CD14-positive monocyte (primary cell): ENCODE results near the gene RAB1B. TPM values are rescaled to one million over a fixed set of nuclear protein-coding genes. Genes with fewer than 3 reads are reported as not detected.
A peak's percentile ranks its signal among the peaks of the same experiment; 100 is the strongest.
"Not testable (repeated sequence)": the region's sequence is repeated elsewhere in the genome, so short reads cannot be mapped to it uniquely, and the experiment has no call there.

ENCODE experiments used
- DNase-seq, 3 donors: peaks; one replicate each; pipeline ENCODE4 v3.0.0-alpha.2; 2011 to 2022
- H2AFZ ChIP-seq: 2 replicates; pipeline ENCODE4 v1.6.0; 2012; ENCODE audit warnings: mild to moderate bottlenecking, low read depth, low read length, inconsistent platforms; ENCODE audit not compliant: insufficient read depth, poor library complexity, severe bottlenecking
- H3K27ac ChIP-seq, 2 donors: 1 replicate in 1 of 2; 2 replicates in 1 of 2; pipeline ENCODE4 v1.5.1; 2012 to 2013; ENCODE audit warnings: low read length in 2 of 2, control low read depth in 1 of 2, inconsistent platforms in 1 of 2, low read depth in 1 of 2, mild to moderate bottlenecking in 1 of 2
- H3K27me3 ChIP-seq, 2 donors: one replicate each; pipeline versions ENCODE4 v1.6.0 to v1.6.1; 2011 to 2013; ENCODE audit warnings: low read length in 2 of 2; ENCODE audit not compliant: control insufficient read depth in 2 of 2, insufficient read depth in 2 of 2
- H3K36me3 ChIP-seq, 2 donors: replicated peaks in 1 of 2; 1 replicate in 1 of 2; 2 replicates in 1 of 2; pipeline versions ENCODE4 v1.5.1 to v1.6.1; 2012 to 2013; ENCODE audit warnings: low read length in 2 of 2, control low read depth in 1 of 2, inconsistent platforms in 1 of 2, mild to moderate bottlenecking in 1 of 2; ENCODE audit not compliant: insufficient read depth in 2 of 2, control insufficient read depth in 1 of 2
- H3K4me1 ChIP-seq, 2 donors: 1 replicate in 1 of 2; 2 replicates in 1 of 2; pipeline versions ENCODE4 v1.5.1 to v1.6.1; 2012 to 2013; ENCODE audit warnings: low read length in 2 of 2, control low read depth in 1 of 2, inconsistent platforms in 1 of 2, mild to moderate bottlenecking in 1 of 2, moderate library complexity in 1 of 2; ENCODE audit not compliant: insufficient read depth in 2 of 2, control insufficient read depth in 1 of 2
- H3K4me2 ChIP-seq: replicated peaks from 2 replicates; pipeline ENCODE3; 2012; ENCODE audit warnings: low read length, moderate library complexity, mild to moderate bottlenecking; ENCODE audit not compliant: poor library complexity, severe bottlenecking; ENCODE audit errors: extremely low read depth
- H3K4me3 ChIP-seq, 3 experiments: fragments of 200-600 bp in 1 of 3; sonication (generic) in 1 of 3; replicated peaks in 1 of 3; 1 replicate in 2 of 3; 2 replicates in 1 of 3; pipeline ENCODE4 v1.5.1; 2011 to 2013; ENCODE audit warnings: low read length in 3 of 3, mild to moderate bottlenecking in 3 of 3, control low read depth in 2 of 3, low read depth in 2 of 3, inconsistent platforms in 1 of 3, moderate library complexity in 1 of 3
- H3K79me2 ChIP-seq: 2 replicates; pipeline ENCODE4 v1.6.0; 2012; ENCODE audit warnings: mild to moderate bottlenecking, control low read depth, inconsistent platforms, low read length, moderate library complexity; ENCODE audit not compliant: insufficient read depth
- H3K9ac ChIP-seq: 2 replicates; pipeline ENCODE4 v1.6.0; 2017; ENCODE audit warnings: low read length, mild to moderate bottlenecking; ENCODE audit not compliant: insufficient read depth, poor library complexity, severe bottlenecking
- H3K9me3 ChIP-seq, 2 donors: replicated peaks in 1 of 2; 1 replicate in 1 of 2; 2 replicates in 1 of 2; pipeline versions ENCODE4 v1.5.1 to v1.6.1; 2012 to 2013; ENCODE audit warnings: low read length in 2 of 2, control low read depth in 1 of 2; ENCODE audit not compliant: control insufficient read depth in 1 of 2, insufficient read depth in 1 of 2
- H4K20me1 ChIP-seq: 2 replicates; pipeline ENCODE4 v1.6.0; 2012; ENCODE audit warnings: mild to moderate bottlenecking, low read length, control low read depth, moderate library complexity; ENCODE audit not compliant: insufficient read depth
- H3K27ac Mint-ChIP-seq, 7 donors: one replicate each; pipeline ENCODE4 v1.8.0; 2020; ENCODE audit warnings: mild to moderate bottlenecking in 7 of 7, mixed read lengths in 7 of 7, moderate library complexity in 6 of 7, inconsistent platforms in 2 of 7
- H3K27me3 Mint-ChIP-seq, 3 donors: one replicate each; pipeline ENCODE4 v1.8.0; 2021 to 2022; ENCODE audit warnings: low read depth in 3 of 3, mild to moderate bottlenecking in 3 of 3, mixed read lengths in 3 of 3, moderate library complexity in 3 of 3, inconsistent platforms in 1 of 3
- H3K36me3 Mint-ChIP-seq, 2 donors: one replicate each; pipeline ENCODE4 v1.8.0; 2020; ENCODE audit warnings: mixed read lengths in 2 of 2, inconsistent platforms in 1 of 2, mild to moderate bottlenecking in 1 of 2
- H3K4me1 Mint-ChIP-seq: one replicate; pipeline ENCODE4 v1.8.0; 2020; ENCODE audit warnings: mild to moderate bottlenecking, mixed read lengths
- H3K4me3 Mint-ChIP-seq, 2 donors: one replicate each; pipeline ENCODE4 v1.8.0; 2020; ENCODE audit warnings: mild to moderate bottlenecking in 2 of 2, mixed read lengths in 2 of 2, moderate library complexity in 1 of 2
- H3K9me3 Mint-ChIP-seq, 7 donors: one replicate each; pipeline ENCODE4 v1.8.0; 2020 to 2022; ENCODE audit warnings: mixed read lengths in 7 of 7, mild to moderate bottlenecking in 6 of 7, moderate library complexity in 6 of 7, inconsistent platforms in 2 of 7
- WGBS: methylation state at CpG from one replicate; pipeline ENCODE4 v1.1.5; 2013; ENCODE audit warnings: missing lambda C conversion rate; ENCODE audit not compliant: insufficient coverage; 5-methylcytosine and 5-hydroxymethylcytosine counted together
- intact Hi-C, 2 donors: fragments of 100-400 bp; cut with micrococcal nuclease; formaldehyde crosslinking; loops; one replicate each; pipeline versions ENCODE4 v1.15.0 to v1.15.1; 2023
- polyA plus RNA-seq, 3 donors: library from polyadenylated mRNA; depleted of rRNA in 1 of 3; unstranded in 2 of 3; stranded (reverse) in 1 of 3; fragments of 300-500 nt in 2 of 3; fragments of >200 nt in 1 of 3; fragmentation: Illumina TruSeq in 2 of 3; gene quantifications; 1 replicate in 2 of 3; 2 replicates in 1 of 3; pipeline ENCODE4 v1.2.3, GENCODE V29; 2012 to 2021
- TF ChIP-seq, protein P1 (sequence below): fragments of 200-600 bp; IDR thresholded peaks from one replicate; pipeline ENCODE4 v1.8.0; 2022; ENCODE audit warnings: antibody characterized with exemption, mild to moderate bottlenecking

The RAB1B gene
- polyA plus RNA-seq, 3 donors: 17.9 to 90.5 (median 18.8) TPM

DNA sequence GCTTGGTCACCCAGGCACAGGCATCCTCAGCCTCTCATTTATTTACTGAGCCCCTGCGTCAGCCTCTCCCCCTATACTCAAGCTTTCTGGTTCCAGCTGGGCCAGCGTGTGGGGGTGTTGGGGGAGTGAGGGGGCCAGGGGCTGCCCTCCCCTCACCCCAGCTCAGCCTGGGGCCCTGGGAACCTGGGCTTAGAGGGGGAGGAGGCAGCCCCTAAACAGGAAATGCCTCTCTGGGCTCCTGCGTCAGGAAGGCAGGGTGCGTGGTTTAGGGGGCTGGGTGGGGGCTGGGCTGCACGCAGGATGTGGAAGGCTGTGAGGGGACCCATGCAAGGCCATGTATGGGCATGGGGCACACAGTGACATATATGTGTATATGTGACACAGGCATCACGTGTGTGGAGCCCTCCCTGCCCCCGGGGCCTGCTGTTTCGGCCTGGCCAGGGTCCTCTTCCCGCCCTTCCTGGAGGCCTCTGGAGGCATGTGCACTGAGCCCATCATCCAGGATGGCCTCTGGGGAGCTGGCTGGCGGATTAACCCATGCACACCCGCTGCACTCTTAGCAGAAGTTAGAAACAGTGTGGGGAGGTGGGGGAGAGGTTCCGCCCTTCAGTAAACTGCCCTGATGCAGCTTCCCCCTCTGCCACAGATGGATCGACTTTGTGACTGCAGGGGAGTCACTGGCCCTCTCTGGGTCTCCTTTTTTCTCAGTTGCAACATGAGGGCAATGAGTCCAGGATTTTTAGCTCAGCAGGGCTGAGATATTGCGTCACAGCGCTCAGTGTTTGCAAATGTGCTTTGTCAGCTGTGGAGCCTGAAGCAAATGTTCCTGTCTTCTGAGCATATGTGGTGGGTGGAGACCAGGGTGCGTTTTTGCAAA, 49.5 kb downstream of the RAB1B start:
- Mint-ChIP-seq H3K9me3 (peaks cover 0 to 9% (median 3%) of the 10 kb centered on the region in 7 donors), H3K36me3 (peaks cover 0 to 2% of the 10 kb centered on the region in 2 donors), H3K27ac (peak overlapping the region; percentile 88 to 96 (median 94)), H3K27me3 (peaks cover 0 to 16% (median 13%) of the 10 kb centered on the region in 3 donors), H3K4me3 (peak overlapping the region; percentile 39 to 69), H3K4me1 (peaks cover 41% of the 10 kb centered on the region)
- peak overlapping the region in 1 of 3 experiments; percentile 44 for H3K4me3 ChIP-seq
- peaks cover 45 to 51% of the 10 kb centered on the region in 2 donors for H3K4me1 ChIP-seq
- H3K36me3 ChIP-seq: no peaks in the 10 kb centered on the region
- 7% methylated on average over 12 of the region's 16 CpGs for WGBS
- TF ChIP-seq, protein P1, sequence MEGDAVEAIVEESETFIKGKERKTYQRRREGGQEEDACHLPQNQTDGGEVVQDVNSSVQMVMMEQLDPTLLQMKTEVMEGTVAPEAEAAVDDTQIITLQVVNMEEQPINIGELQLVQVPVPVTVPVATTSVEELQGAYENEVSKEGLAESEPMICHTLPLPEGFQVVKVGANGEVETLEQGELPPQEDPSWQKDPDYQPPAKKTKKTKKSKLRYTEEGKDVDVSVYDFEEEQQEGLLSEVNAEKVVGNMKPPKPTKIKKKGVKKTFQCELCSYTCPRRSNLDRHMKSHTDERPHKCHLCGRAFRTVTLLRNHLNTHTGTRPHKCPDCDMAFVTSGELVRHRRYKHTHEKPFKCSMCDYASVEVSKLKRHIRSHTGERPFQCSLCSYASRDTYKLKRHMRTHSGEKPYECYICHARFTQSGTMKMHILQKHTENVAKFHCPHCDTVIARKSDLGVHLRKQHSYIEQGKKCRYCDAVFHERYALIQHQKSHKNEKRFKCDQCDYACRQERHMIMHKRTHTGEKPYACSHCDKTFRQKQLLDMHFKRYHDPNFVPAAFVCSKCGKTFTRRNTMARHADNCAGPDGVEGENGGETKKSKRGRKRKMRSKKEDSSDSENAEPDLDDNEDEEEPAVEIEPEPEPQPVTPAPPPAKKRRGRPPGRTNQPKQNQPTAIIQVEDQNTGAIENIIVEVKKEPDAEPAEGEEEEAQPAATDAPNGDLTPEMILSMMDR: no peak
- H3K9ac ChIP-seq: peak overlapping the region; percentile 24
- peak; percentile 90 to 95 (median 94) for DNase-seq
- peak overlapping the region; percentile 58 for H3K4me2 ChIP-seq
- H3K27me3 ChIP-seq: no peaks in the 10 kb centered on the region
- H3K9me3 ChIP-seq: no peaks in the 10 kb centered on the region
- intact Hi-C loops: loop anchor here in 1 of 2 donors (10.0 kb wide), 1 partner anchor 67 kb away; no protein-coding TSS in a partner anchor
- peak overlapping the region; percentile 53 for H2AFZ ChIP-seq
- H3K79me2 ChIP-seq: no peaks in the 10 kb centered on the region
- H3K27ac ChIP-seq: peak overlapping the region; percentile 79 to 83
- no peaks in the 10 kb centered on the region for H4K20me1 ChIP-seq

DNA sequence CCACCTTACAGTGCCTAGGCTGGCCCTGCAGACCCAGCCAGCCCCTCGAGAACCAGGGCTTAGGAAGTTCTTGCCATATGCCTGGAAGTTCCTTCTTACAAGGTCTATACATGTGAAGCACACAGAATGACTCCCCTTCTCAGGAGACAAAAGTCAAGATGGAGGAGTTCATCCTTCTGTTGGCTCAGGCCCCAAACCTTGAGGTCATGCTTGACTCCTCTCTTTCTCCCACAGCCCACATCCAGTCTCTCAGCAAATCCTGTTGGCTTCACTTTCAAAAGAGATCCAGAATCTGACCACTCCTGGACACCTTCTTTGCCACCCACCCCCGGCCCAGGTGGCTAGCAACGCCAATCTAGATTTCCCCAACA, 50.1 kb downstream of the RAB1B start:
- no peaks in the 10 kb centered on the region for H3K36me3 ChIP-seq
- H3K9ac ChIP-seq: no peak overlapping the region
- peak overlapping the region; percentile 38 for H2AFZ ChIP-seq
- peak overlapping the region in 1 of 3 experiments; percentile 19 for H3K4me3 ChIP-seq
- peaks cover 36% of the 10 kb centered on the region for H3K4me1 Mint-ChIP-seq
- H3K27me3 ChIP-seq: no peaks in the 10 kb centered on the region
- no peak for DNase-seq
- intact Hi-C loops: loop anchor here in 1 of 2 donors (10.0 kb wide), 1 partner anchor 66 kb away; no protein-coding TSS in a partner anchor
- peaks cover 38 to 45% of the 10 kb centered on the region in 2 donors for H3K4me1 ChIP-seq
- peaks cover 0 to 9% (median 3%) of the 10 kb centered on the region in 7 donors for H3K9me3 Mint-ChIP-seq
- peak overlapping the region; percentile 79 to 83 for H3K27ac ChIP-seq
- 50% methylated on average over 2 of the region's 3 CpGs for WGBS
- H3K36me3 Mint-ChIP-seq: peaks cover 0 to 2% of the 10 kb centered on the region in 2 donors
- H4K20me1 ChIP-seq: no peaks in the 10 kb centered on the region
- peak overlapping the region; percentile 88 to 96 (median 94) for H3K27ac Mint-ChIP-seq
- peak overlapping the region; percentile 58 for H3K4me2 ChIP-seq
- peak overlapping the region in 1 of 2 donors; percentile 39 for H3K4me3 Mint-ChIP-seq
- H3K27me3 Mint-ChIP-seq: peaks cover 0 to 16% (median 13%) of the 10 kb centered on the region in 3 donors
- H3K9me3 ChIP-seq: no peaks in the 10 kb centered on the region
- TF ChIP-seq, protein P1: no peak
- no peaks in the 10 kb centered on the region for H3K79me2 ChIP-seq

DNA sequence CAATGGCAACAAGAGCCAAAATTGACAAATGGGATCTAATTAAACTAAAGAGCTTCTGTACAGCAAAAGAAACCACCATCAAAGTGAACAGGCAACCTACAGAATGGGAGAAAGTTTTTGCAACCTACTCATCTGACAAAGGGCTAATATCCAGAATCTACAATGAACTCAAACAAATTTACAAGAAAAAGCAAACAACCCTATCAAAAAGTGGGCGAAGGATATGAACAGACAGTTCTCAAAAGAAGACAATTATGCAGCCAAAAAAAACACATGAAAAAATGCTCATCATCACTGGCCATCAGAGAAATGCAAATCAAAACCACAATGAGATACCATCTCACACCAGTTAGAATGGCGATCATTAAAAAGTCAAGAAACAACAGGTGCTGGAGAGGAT, 51.9 kb downstream of the RAB1B start:
- peaks cover 0 to 13% (median 11%) of the 10 kb centered on the region in 3 donors for H3K27me3 Mint-ChIP-seq
- H3K79me2 ChIP-seq, H3K4me3 ChIP-seq, H3K4me2 ChIP-seq, H3K36me3 Mint-ChIP-seq, H3K9me3 ChIP-seq, DNase-seq, H3K9me3 Mint-ChIP-seq, H3K27ac Mint-ChIP-seq, H3K4me3 Mint-ChIP-seq, H4K20me1 ChIP-seq, H3K27ac ChIP-seq, H2AFZ ChIP-seq, H3K9ac ChIP-seq, H3K27me3 ChIP-seq, intact Hi-C loops, H3K36me3 ChIP-seq: not testable (repeated sequence)
- peaks cover 30 to 33% of the 10 kb centered on the region in 2 donors for H3K4me1 ChIP-seq
- WGBS: no CpG with 5 or more reads among the region's 2 CpGs
- peaks cover 29% of the 10 kb centered on the region for H3K4me1 Mint-ChIP-seq
